Trophoblast cell (in vitro differentiated cells and primary cell): Measurements from ENCODE around the gene WDR46.

Source experiments
- DNase-seq, 2 donors: peaks; one replicate each; pipeline ENCODE4 v3.0.0-alpha.2; 2016
- H2AFZ ChIP-seq: 2 replicates; pipeline ENCODE4 v1.6.1; 2013; ENCODE audit warnings: low read length, moderate library complexity, mild to moderate bottlenecking; ENCODE audit not compliant: insufficient read depth, poor library complexity
- H2AK5ac ChIP-seq: 2 replicates; pipeline ENCODE4 v1.6.1; 2013; ENCODE audit warnings: mild to moderate bottlenecking, low read length
- H2BK120ac ChIP-seq: 2 replicates; pipeline ENCODE4 v1.6.1; 2013; ENCODE audit warnings: low read length, mild to moderate bottlenecking, moderate library complexity; ENCODE audit not compliant: insufficient read depth, poor library complexity
- H2BK12ac ChIP-seq: 2 replicates; pipeline ENCODE4 v1.6.1; 2013; ENCODE audit warnings: mild to moderate bottlenecking, low read length, moderate library complexity
- H2BK5ac ChIP-seq: 2 replicates; pipeline ENCODE4 v1.6.1; 2013; ENCODE audit warnings: low read length, low read depth, moderate library complexity, mild to moderate bottlenecking; ENCODE audit not compliant: poor library complexity
- H3K14ac ChIP-seq: 2 replicates; pipeline ENCODE4 v1.6.1; 2013; ENCODE audit warnings: mild to moderate bottlenecking, low read length
- H3K18ac ChIP-seq: 2 replicates; pipeline ENCODE4 v1.6.1; 2013; ENCODE audit warnings: mild to moderate bottlenecking, low read length
- H3K23ac ChIP-seq: 2 replicates; pipeline ENCODE4 v1.6.1; 2013; ENCODE audit warnings: low read length
- H3K27ac ChIP-seq: 2 replicates; pipeline ENCODE4 v1.5.1; 2013; ENCODE audit warnings: low read depth, mild to moderate bottlenecking, inconsistent platforms, low read length, moderate library complexity
- H3K27me3 ChIP-seq: 2 replicates; pipeline ENCODE4 v1.6.1; 2013; ENCODE audit warnings: inconsistent platforms, mild to moderate bottlenecking, low read length, moderate library complexity; ENCODE audit not compliant: insufficient read depth
- H3K36me3 ChIP-seq, 2 experiments: 1 replicate in 1 of 2; 2 replicates in 1 of 2; pipeline ENCODE4 v1.6.1; 2013; ENCODE audit warnings: low read length in 2 of 2, mild to moderate bottlenecking in 2 of 2, moderate library complexity in 1 of 2; ENCODE audit not compliant: insufficient read depth in 2 of 2, control insufficient read depth in 1 of 2
- H3K4ac ChIP-seq: 2 replicates; pipeline ENCODE4 v1.6.1; 2013; ENCODE audit warnings: low read depth, mild to moderate bottlenecking, low read length, moderate library complexity
- H3K4me1 ChIP-seq, 2 experiments: 1 replicate in 1 of 2; 2 replicates in 1 of 2; pipeline ENCODE4 v1.6.1; 2013; ENCODE audit warnings: low read length in 2 of 2, mild to moderate bottlenecking in 2 of 2, moderate library complexity in 1 of 2; ENCODE audit not compliant: insufficient read depth in 2 of 2, control insufficient read depth in 1 of 2
- H3K4me2 ChIP-seq: 2 replicates; pipeline ENCODE4 v1.6.1; 2013; ENCODE audit warnings: inconsistent platforms, mild to moderate bottlenecking, low read length, moderate library complexity
- H3K4me3 ChIP-seq: 2 replicates; pipeline ENCODE4 v1.5.1; 2013; ENCODE audit warnings: mild to moderate bottlenecking, low read depth, low read length, inconsistent platforms
- H3K79me1 ChIP-seq: one replicate; pipeline ENCODE4 v1.6.1; 2013; ENCODE audit warnings: low read length
- H3K79me2 ChIP-seq: 2 replicates; pipeline ENCODE4 v1.6.1; 2013; ENCODE audit warnings: low read length, mild to moderate bottlenecking; ENCODE audit not compliant: control insufficient read depth, insufficient read depth, poor library complexity
- H3K9ac ChIP-seq: 2 replicates; pipeline ENCODE4 v1.6.1; 2013; ENCODE audit warnings: mild to moderate bottlenecking, low read length
- H3K9me3 ChIP-seq: 2 replicates; pipeline ENCODE4 v1.6.1; 2013; ENCODE audit warnings: low read depth, mild to moderate bottlenecking, control low read depth, inconsistent platforms, low read length; ENCODE audit not compliant: insufficient read depth
- H4K12ac ChIP-seq: 2 replicates; pipeline ENCODE4 v1.6.1; 2013; ENCODE audit warnings: low read depth, mild to moderate bottlenecking, low read length, moderate library complexity
- H4K8ac ChIP-seq: 2 replicates; pipeline ENCODE4 v1.6.1; 2013; ENCODE audit warnings: low read depth, mild to moderate bottlenecking, low read length, moderate library complexity
- H4K91ac ChIP-seq: one replicate; pipeline ENCODE4 v1.6.1; 2013; ENCODE audit warnings: low read depth, mild to moderate bottlenecking, low read length, moderate library complexity
- whole genome bisulfite sequencing: extraction: QIAGEN DNeasy Blood & Tissue Kit; methylation state at CpG from one replicate; pipeline ENCODE4 v1.1.7; 2013; ENCODE audit warnings: missing lambda C conversion rate; ENCODE audit not compliant: insufficient read length, insufficient coverage; ENCODE audit errors: extremely low coverage; 5-methylcytosine and 5-hydroxymethylcytosine counted together

Gene WDR46

DNA sequence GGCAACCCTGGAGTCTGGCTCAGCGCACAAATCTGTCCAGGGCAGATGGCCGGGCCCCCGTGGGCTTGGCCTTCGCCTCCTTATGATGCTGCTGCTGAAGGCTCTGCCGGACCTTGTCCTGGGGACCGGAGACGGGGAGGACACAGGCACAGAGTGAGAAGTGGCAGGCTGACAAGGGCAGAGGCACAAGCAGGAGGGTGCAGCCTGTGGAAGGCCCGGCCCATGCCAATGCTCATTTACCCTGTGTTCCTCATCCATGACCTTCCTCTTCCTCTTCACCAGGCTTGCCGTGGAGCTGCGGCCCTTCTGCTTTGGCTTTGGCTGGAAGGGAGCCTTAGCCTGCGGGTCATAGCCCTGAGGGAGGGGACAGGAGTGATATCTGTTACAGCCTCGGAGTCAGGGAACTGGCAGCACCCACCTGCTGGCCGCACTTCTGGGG is 9.8 kb downstream of the WDR46 start:
- no peak overlapping the region for H3K14ac ChIP-seq
- peaks cover 3 to 10% of the 10 kb centered on the region in 2 experiments for H3K4me1 ChIP-seq
- peaks cover 9% of the 10 kb centered on the region for H3K79me1 ChIP-seq
- H3K27me3 ChIP-seq = no peaks in the 10 kb centered on the region
- no peak overlapping the region for H3K18ac ChIP-seq
- no peak overlapping the region for H3K23ac ChIP-seq
- H2BK5ac ChIP-seq = no peak overlapping the region
- no peak overlapping the region for H3K4me3 ChIP-seq
- no peak overlapping the region for H2BK120ac ChIP-seq
- no peak overlapping the region for H4K91ac ChIP-seq
- no peak overlapping the region for H4K12ac ChIP-seq
- no CpG with 5 or more reads among the region's 13 CpGs for WGBS
- H4K8ac ChIP-seq = no peak overlapping the region
- no peaks in the 10 kb centered on the region for H3K9me3 ChIP-seq
- no peak overlapping the region for H3K27ac ChIP-seq
- peaks cover 47 to 58% of the 10 kb centered on the region in 2 experiments for H3K36me3 ChIP-seq
- H3K4ac ChIP-seq = no peak overlapping the region
- H3K4me2 ChIP-seq = no peak overlapping the region
- no peak overlapping the region for H3K9ac ChIP-seq
- H3K79me2 ChIP-seq = peaks cover 8% of the 10 kb centered on the region
- no peak overlapping the region for H2AK5ac ChIP-seq
- DNase-seq = no peak
- H2BK12ac ChIP-seq = no peak overlapping the region
- no peak overlapping the region for H2AFZ ChIP-seq

DNA sequence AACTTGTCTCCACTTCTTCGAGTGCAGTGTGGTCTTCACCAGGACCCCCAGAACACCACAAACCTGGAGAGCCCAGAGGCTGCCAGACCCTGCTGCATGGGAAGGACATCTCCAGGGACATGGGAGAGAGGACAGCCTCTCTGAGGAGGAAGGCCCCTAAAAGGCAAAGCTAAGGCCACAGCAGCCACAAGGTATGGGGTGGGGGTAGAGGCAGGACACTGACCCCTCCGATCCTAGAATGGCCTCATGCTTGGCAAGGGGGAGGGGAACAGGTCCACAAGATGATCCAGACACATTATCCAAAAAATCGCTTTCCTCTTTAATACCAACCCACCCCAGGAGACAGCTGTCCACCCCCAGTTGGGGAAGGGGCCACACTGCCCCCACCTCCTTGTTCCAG is 10.2 kb downstream of the WDR46 start:
- Histone ChIP-seq H3K14ac (no peak overlapping the region), H3K27ac (no peak overlapping the region), H3K23ac (no peak overlapping the region), H4K91ac (no peak overlapping the region), H3K4me2 (no peak overlapping the region), H3K18ac (no peak overlapping the region), H3K9ac (no peak overlapping the region), H2BK12ac (no peak overlapping the region), H4K12ac (no peak overlapping the region), H2AK5ac (no peak overlapping the region), H2BK120ac (no peak overlapping the region), H3K4ac (no peak overlapping the region), H2AFZ (no peak overlapping the region), H3K79me2 (peaks cover 10% of the 10 kb centered on the region), H3K4me1 (peaks cover 3 to 12% of the 10 kb centered on the region in 2 experiments), H3K4me3 (no peak overlapping the region), H2BK5ac (no peak overlapping the region), H3K36me3 (peaks cover 51 to 59% of the 10 kb centered on the region in 2 experiments), H3K9me3 (no peaks in the 10 kb centered on the region), H4K8ac (no peak overlapping the region), H3K79me1 (peaks cover 9% of the 10 kb centered on the region), H3K27me3 (no peaks in the 10 kb centered on the region)
- no CpG with 5 or more reads among the region's 3 CpGs for WGBS
- DNase-seq = no peak

GRCh38 chr6:33278392-33278741 is 10.7 kb downstream of the WDR46 start:
- Histone ChIP-seq H3K4me1 (peaks cover 3 to 12% of the 10 kb centered on the region in 2 experiments), H2BK120ac (no peak overlapping the region)
- no peak for DNase-seq

GRCh38 chr6:33277663-33278391 is 11.2 kb downstream of the WDR46 start:
- H3K27me3 ChIP-seq = no peaks in the 10 kb centered on the region
- H4K12ac ChIP-seq = peak overlapping the region; percentile 78
- WGBS = no CpG with 5 or more reads among the region's 39 CpGs
- H2AK5ac ChIP-seq = peak overlapping the region; percentile 27
- H3K23ac ChIP-seq = no peak overlapping the region
- peaks cover 9% of the 10 kb centered on the region for H3K79me1 ChIP-seq
- H3K4ac ChIP-seq = peak overlapping the region; percentile 38
- peaks cover 48 to 57% of the 10 kb centered on the region in 2 experiments for H3K36me3 ChIP-seq
- peak overlapping the region; percentile 62 for H3K4me2 ChIP-seq
- peak overlapping the region; percentile 6 for H3K9ac ChIP-seq
- H3K79me2 ChIP-seq = peaks cover 10% of the 10 kb centered on the region
- peak overlapping the region; percentile 97 for H3K27ac ChIP-seq
- no peak for DNase-seq
- H3K18ac ChIP-seq = peak overlapping the region; percentile 3
- peak overlapping the region; percentile 85 for H3K14ac ChIP-seq
- H2AFZ ChIP-seq = peak overlapping the region; percentile 1
- H2BK120ac ChIP-seq = peak overlapping the region; percentile 37
- H3K9me3 ChIP-seq = no peaks in the 10 kb centered on the region
- peak overlapping the region; percentile 84 for H3K4me3 ChIP-seq
- no peak overlapping the region for H2BK12ac ChIP-seq
- peaks cover 3 to 12% of the 10 kb centered on the region in 2 experiments for H3K4me1 ChIP-seq
- peak overlapping the region; percentile 96 for H4K8ac ChIP-seq
- H2BK5ac ChIP-seq = no peak overlapping the region
- peak overlapping the region; percentile 16 for H4K91ac ChIP-seq

More at GRCh38 chr6:33278392-33278741, 10.7 kb downstream of the WDR46 start:
- no peak overlapping the region for H3K27ac ChIP-seq
- no peak overlapping the region for H2BK12ac ChIP-seq
- no peak overlapping the region for H2BK5ac ChIP-seq
- no peak overlapping the region for H4K91ac ChIP-seq
- peak overlapping the region; percentile 9 for H3K4ac ChIP-seq
- H3K4me2 ChIP-seq = no peak overlapping the region
- H3K4me3 ChIP-seq = no peak overlapping the region
- no peak overlapping the region for H4K8ac ChIP-seq
- H4K12ac ChIP-seq = peak overlapping the region; percentile 1
- peaks cover 10% of the 10 kb centered on the region for H3K79me2 ChIP-seq
- H2AK5ac ChIP-seq = peak overlapping the region; percentile 27
- H3K36me3 ChIP-seq = peaks cover 47 to 58% of the 10 kb centered on the region in 2 experiments
- no peak overlapping the region for H2AFZ ChIP-seq
- no CpG with 5 or more reads among the region's 9 CpGs for WGBS
- peaks cover 9% of the 10 kb centered on the region for H3K79me1 ChIP-seq
- H3K23ac ChIP-seq = no peak overlapping the region
- no peak overlapping the region for H3K14ac ChIP-seq
- no peaks in the 10 kb centered on the region for H3K9me3 ChIP-seq
- H3K18ac ChIP-seq = no peak overlapping the region
- no peaks in the 10 kb centered on the region for H3K27me3 ChIP-seq
- no peak overlapping the region for H3K9ac ChIP-seq
